ENCODE data around the gene STK11IP.
A peak's percentile ranks its signal among the peaks of the same experiment; 100 is the strongest.

Gene STK11IP

DNA sequence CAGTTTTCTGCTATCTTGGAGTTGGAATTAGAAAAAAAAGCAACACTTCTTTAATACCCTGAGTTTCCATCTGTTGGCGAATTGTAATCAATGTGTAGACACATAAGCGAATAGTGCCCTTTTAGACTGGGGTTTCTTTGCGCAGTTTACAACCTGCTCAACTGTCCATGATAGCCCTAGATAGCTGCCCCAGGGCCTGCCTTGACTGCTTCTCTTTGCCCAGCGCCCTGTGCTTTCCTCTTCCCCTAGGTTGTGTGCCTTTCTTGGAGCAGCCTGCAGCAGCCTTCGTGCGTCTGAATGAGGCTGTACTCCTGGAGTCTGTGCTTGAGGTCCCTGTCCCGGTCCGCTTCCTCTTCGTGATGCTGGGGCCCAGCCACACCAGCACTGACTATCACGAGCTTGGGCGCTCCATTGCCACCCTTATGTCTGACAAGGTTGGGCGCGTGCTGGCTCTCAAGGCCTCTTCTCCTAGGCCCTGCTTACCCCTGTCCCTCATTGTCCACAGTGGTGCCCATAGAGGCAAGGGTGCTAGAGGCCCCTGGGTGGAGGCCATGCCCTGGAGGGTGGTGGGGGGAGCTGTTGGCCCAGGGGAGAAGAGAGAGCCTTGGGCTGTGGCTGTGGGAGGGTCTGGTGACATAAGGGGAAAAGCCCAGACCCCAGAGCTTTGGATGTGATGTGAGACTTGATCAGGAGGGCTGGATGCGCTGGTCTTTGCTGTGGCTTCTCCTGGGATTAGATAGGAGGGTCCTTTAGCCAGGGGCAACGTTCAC, 36.7 kb downstream of the STK11IP start:
- DNase-seq (ENCODE audit: low read depth), result no peak

DNA sequence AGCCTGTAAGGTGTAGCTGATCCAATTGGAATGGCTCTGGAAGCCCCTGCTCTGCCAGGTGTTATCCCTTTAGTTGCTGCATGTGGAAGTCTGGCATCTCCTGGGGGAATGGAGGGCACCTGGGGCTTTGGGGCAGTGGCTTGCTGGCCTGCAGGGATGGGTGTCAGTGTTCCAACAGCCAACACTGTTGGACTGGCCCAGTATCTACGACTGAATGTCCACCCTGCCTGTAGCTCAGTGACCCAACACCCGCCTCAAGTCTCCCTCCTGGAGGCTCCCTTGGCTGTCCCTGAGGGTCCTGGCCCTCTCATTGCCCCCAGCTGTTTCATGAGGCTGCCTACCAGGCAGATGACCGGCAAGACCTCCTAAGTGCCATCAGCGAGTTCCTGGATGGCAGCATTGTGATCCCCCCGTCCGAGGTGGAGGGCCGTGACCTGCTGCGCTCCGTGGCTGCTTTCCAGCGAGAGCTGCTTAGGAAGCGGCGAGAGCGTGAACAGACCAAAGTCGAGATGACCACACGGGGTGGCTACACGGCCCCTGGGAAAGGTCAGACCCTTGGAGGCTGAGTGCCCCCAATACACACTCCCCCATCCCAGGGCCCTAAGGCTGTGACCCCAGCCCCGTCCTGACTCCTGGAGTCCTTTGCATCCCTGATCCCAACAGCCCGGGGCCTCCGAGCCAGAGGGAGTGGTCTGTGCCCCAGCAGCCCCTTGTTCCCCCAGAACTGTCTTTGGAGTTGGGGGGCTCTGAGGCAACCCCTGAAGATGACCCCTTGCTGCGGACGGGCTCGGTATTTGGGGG, 37.5 kb downstream of the STK11IP start:
- no peak for DNase-seq (ENCODE audit: low read depth)

DNA sequence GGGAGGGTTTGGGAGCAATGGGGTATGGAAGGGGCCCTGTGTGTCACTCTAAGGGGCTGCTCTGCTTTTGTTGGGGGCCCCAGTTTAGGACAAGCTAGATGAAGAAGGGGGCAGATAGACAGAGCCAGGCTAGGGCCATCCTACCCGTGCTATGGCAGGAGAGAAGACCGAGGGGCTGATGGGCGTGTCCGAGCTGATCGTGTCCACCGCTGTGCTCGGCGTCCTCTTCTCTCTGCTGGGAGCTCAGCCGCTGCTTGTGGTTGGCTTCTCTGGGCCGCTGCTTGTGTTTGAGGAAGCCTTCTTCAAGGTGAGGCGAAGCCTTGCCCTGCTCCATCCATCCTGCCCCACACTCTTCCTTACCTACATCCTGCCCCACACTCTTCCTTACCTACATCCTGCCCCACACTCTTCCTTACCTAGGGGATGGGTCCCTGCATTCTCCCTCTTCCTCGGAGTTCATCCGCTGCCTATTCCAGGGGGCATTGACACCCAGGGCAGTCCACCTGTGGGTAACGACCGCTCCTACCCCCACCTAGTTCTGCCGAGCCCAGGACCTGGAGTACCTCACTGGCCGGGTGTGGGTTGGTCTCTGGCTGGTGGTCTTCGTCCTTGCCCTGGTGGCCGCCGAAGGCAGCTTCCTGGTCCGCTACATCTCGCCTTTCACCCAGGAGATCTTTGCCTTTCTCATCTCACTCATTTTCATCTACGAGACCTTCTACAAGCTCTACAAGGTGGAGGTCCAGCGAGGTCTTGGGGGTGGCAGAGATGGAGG, 38.7 kb downstream of the STK11IP start:
- no peak for DNase-seq (ENCODE audit: low read depth)

DNA sequence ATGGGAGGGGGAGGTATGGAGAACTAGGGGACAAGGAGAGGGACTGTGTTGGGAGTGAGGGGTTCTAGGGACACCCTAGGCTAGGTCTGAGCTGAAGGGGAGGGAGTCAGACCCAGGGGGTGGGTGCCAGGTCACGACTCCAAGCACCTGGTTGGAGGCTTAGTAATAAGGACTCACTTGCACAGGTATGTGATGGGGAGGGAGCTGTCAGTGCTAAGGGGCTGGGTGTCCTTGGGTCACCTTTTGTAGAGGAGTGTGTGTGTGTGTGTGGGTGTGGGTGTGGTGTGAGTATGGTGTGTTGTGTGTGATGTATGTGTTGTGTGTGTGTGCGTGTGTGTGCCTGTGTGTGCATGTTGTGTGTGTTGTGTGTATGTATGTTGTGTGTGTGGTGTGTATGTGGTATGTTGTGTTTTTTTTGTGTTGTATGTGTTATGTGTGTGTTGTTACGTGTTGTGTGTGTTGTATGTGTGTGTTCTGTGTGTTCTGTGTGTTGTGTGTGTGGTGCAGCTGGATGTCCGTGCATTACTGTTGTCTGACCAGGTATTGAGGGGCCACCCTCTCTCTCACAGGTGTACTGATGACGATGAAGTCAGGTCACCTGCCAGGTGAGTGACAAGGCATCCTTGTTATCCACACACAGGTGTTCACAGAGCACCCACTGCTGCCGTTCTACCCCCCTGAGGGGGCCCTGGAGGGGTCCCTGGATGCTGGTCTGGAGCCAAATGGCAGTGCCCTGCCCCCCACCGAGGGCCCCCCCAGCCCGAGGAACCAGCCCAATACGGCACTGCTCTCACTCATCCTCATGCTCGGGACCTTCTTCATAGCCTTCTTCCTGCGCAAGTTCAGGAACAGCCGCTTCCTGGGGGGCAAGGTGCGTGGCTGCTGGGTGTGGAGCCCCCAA, 39.5 kb downstream of the STK11IP start:
- no peak for DNase-seq (ENCODE audit: low read depth)

DNA sequence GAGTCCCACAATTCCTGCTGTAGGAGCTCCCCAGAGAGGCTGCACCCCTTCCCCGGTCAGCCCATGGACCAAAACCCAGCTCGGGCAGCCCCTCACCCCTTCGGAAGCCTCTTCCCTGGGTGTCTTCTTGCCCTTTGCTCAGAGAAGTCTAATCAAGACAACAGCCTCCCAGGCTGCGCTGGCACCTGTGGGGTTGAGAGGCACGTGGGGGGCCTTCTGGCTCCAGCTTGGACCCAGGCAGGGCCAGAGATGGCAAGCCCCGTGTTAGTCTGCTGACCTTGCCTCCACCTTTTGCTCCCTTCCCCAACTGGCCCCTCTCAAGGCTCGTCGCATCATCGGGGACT, 40.2 kb downstream of the STK11IP start:
- DNase-seq (ENCODE audit: low read depth), result no peak

DNA sequence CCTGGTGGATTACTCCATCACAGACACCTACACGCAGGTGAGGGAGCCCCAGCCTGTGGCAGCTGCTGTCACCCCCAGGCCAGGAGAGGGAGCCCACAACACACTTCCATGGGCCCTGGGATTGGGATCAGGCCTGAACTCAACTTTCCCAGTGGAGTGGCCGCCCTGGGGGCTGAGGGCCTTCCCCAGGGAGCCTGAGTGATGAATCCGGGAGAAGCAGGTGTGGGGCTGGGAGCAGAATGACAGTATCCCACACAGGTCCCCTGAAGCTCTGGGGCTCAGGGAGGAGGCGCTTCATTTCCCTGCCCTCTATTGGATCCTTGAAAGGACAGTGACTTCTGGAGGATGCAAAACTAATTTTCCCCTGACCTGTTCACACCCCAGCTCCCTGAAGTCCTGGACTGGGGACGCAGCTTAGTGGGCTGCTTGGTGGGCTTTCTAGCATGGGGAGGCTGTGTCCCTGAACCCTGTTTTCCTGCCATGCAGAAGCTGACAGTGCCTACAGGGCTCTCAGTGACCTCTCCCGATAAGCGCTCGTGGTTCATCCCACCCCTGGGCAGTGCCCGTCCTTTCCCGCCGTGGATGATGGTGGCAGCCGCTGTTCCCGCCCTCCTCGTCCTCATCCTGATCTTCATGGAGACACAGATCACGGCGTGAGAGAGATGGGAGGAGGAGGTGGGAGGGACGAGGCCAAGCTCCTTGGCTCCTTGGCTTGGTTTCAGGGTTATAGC, 40.7 kb downstream of the STK11IP start:
- DNase-seq (ENCODE audit: low read depth), result no peak

DNA sequence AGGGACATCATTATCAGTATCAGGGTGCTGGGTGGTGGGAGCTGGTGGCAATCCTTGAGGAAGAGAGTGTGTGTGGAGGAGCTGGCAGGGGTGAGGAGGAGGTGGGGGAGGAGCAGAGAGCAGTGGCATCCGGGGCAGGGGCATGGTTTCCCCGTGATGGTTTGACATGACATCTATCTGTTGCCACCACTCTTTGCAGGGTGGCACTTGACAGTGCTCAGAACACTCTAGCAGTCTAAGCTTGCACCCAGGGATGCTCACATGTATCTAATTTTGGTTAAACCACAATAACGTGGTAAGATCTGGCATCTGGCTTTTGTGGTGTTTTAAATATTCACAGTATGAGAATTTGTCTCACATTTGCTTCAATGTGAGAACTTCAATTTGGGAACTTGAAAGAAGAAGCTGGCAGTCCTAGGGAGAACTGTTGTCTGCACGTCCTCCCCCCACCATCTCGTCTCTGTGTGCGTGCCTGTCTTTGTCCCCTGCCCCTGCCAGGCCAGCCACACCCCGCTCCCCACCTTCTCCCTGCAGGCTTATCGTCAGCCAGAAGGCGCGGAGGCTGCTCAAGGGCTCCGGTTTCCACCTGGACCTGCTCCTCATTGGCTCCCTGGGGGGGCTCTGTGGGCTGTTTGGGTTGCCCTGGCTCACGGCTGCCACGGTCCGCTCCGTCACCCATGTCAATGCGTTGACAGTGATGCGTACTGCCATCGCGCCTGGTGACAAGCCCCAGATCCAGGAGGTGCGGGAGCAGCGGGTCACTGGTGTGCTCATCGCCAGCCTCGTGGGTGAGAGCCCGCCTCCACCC, 41.5 kb downstream of the STK11IP start:
- peak; percentile 59 for DNase-seq (ENCODE audit: low read depth)

DNA sequence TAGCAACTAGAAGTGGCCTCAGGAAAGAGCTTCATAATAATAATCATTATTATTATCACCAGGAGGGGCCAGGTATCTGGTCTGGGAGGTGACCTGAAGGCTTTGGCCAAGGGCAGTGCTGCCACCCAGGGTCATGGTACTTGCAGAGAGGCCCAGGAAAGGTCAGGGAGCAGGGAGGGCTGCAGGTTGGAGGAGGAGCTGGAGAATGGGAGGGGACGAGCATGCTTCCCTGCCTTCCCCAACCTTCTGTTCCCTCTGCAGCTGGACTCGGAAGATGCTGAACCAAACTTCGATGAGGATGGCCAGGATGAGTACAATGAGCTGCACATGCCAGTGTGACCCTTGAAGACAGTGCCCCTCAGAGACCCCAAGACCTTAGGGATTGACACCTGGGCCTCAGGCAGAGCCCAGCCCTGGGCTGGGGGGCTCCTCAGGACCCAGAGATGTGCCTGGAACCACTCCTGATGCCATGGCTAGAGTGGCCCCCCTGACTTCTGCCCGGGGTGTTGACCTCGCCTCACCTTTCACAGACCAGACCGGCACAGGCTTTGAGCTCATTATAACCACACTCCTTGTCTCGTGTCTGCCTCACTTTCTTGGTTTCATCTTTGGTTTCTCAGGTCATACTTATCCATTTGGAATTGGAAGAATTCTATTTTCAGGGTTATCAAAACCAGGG, 43.9 kb downstream of the STK11IP start:
- no peak for DNase-seq (ENCODE audit: low read depth)

DNA sequence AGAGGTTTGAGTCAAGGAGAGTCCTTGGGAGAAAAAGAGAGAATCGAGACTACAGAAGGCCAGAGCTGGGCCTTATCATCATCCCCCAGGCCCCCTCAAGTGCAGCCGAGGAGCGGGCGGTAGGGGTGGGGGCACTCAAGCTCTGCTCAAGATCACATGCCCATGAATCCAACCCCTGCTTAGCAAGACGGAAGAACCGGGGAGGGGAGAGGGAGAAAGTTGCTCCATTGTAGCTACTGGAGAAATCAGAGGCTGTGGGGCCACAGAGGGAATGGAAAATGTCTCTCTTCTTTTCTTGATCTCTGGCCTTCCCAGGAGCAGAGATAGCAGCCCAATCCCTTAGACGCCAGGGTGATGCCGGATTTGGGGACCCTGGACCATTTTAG, 44.4 kb downstream of the STK11IP start:
- DNase-seq (ENCODE audit: low read depth), result no peak

DNA sequence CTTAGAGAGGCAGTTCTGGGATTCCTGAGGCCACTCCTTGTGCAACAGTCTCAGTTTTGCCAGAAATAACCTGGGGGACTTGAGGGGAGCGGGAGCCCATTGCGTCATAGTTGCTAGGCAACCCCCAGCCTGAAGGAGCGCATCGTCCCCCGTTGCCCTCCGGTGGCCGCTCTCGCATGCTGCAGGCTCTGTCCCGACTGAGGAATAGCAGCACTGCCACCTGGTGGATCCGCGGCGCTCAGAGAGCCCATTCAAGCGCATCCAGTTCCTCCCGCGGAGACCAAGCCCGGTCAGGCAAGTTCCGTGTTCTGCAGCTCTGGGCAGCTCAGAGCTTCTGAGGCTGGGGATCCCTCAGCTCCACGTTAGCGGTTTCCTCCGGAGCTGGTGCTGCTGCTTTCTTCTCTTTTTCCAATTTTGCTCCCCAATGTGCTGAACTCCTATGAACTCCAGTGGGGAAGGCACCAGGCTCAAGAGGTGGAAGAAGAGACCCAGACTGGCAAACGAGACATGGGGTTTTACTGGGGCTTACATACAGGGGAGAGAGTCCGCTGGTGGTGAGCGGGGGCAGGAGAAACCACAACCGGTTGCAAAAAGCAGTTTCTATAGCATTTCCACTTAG, 44.9 kb downstream of the STK11IP start:
- peak; percentile 68 for DNase-seq (ENCODE audit: low read depth)

DNA sequence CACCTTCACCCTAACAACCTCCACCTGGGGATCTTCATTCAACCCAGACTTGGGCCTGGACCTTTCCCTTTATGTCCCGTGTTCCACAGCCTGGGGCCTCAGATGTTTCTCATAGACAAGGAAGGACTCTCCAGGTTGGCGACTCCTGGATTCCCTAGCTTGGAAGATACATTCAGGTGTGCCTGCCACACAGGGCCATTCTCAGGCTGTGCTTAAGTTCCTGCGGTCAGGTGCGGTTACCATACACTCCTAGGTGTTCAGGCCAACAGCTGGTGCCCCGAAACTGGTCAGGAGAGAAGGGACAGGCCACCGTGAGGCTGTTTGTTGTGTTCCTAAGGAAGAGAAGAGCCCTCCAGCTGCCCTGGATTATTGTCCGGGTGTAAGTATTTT, 45.4 kb downstream of the STK11IP start:
- no peak for DNase-seq (ENCODE audit: low read depth)

DNA sequence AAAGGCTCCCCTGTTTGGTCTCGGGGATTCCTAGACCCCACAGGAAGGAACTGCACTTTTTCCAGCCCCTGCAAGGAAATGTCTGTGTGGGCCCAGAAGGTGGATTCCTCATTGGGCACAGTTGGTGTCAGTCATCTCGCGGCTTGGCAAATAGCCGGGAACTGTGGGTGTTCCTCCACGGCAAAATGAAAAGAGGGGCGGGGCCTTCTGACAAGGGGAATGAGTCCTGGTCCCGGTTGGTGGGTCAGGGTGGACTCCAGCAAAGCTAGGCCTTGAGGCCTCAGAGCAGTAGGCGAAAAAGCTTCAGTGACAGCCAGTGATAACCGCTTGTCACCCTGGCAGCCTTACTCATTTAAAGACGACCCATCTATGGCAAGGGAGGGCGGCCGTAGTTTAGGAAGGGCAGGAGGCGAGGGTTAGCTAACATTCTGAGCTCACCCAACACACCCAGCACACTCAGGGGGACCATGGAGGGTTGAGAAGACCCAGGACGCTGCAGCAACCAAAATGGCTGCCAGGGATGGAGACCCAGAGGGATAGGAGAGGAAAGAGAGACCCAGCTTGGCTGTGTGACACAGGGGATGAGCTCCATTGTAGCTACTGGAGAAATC, 46.2 kb downstream of the STK11IP start:
- no peak for DNase-seq (ENCODE audit: low read depth)

DNA sequence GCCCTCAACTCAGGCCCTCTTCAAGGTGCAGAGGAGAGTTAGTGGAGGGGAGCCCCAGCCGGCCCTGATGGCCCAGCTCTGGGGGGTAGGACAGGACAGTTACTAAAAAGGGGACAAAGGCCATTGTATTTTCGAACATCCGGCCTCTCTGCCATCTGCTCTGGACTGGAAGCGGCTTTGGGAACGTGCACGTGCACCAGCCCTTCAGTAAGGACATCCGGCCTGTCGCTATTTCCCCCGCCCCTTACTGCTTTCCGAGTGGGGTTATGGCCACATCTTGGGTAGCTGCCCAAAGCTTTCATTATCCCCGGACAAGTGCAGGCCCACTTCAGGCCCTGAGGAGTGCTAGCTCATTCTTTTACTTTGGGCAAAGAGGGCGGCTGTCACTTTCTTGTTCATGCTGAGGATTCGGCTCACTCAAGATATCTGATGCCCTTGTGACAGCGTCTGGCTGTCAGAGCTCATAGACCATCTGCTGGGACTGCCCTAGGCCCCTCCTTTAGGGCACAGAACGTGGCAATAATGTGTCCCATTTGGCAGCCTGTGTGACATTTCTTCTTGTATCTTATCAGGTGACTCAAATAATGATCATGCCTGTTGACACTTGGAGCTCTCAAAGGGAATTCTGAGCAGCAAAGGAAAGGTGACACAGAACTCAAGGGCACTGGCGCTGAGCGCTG, 47.3 kb downstream of the STK11IP start:
- no peak for DNase-seq (ENCODE audit: low read depth)

DNA sequence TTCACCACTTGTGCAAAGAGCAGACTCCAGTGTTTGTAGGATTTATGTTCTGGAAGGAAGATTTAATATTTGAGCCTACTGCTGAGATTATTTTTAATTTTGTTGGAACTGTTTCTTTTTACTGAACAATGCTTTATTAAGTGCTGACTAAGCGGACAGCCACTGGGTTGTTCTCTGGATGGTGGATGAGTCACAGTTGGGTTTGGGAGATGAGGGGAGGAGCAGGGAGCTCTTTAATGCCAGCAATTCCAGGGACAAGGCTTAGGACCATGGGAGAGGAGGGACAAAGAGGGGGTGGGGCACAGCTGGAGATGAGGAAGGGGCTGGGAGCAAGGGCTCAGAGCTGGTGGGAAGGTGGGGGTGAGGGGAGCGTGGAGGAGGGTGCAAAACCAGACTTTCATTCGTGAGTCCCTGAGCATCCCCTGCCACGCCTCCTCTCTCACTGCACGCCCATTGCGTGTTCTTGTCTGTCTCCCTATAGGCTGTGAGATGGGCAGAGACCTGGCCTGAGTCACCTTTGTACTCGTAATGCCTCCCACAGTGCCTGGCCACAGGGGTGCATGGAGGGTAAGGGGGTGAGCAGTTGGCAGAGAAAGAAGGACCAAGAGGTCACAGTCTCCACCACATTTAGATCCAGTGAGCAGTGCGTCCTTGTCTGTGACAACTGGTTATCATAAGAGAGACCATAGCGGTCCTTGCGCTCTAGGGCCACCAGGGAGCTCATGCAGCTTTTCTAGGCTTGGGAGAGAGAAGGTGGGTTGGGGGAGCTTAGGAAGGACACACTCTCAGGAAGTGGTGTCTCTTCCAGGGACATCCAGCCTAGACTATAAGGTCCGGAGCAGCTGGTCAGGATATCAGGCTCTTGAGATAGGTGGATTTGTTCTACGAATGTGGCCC, 48.2 kb downstream of the STK11IP start:
- peak; percentile 75 for DNase-seq (ENCODE audit: low read depth)

DNA sequence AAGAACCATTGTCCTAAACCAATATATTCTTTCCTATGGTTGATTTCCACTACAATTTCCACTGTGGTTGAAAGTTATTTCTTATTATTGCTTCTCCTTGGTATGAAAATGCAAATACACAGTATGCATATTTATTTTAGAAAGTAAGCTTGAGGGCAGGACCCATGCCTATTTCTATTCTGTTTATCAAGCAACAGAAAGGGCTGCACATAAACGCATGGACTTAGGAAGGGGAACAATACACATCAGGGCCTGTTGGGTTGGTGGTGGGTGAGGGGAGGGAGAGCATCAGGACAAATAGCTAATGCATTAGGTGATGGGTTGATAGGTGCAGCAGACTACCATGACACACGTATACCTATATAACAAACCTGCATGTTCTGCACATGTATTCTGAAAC, 50.5 kb downstream of the STK11IP start:
- DNase-seq (ENCODE audit: low read depth), result no peak

DNA sequence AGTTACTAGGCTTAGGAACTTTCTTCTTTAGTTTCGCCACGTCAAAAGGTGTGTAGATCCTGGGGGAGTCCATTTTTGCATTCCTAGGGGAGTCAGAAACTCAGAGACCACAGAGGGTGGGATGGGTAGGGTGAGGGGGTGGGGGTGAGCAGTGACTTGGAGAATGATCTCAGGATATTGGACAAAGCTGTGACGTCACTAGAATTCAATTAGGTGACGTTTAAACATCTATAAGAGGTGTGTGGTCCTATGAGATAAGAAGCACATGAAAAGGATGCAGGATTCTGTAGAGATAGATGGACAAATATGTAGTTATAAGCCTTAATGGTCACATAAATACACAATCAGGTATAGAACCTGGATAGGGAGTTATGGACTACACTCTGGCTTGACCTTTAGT, 51.3 kb downstream of the STK11IP start:
- DNase-seq (ENCODE audit: low read depth), result no peak

All from GM04503 (cell line).